HepG2 (cell line): Measurements from ENCODE around the gene SEPTIN2. TPM values are rescaled to one million over a fixed set of nuclear protein-coding genes. Genes with fewer than 3 reads are reported as not detected.
A peak's percentile ranks its signal among the peaks of the same experiment; 100 is the strongest.

ENCODE experiments used
- ATAC-seq: fragments of 200-7000 bp; cut with Tn5 transposase; 3 replicates; pipeline ENCODE4 v1.9.1; 2020; ENCODE audit warnings: mild to moderate bottlenecking, moderate library complexity
- BruUV-seq: library from RNA; stranded (reverse); fragments of 400-500 nt; replicated peaks from 2 replicates; lab custom pipeline; 2021; lab: Mats Ljungman, UMichigan
- CTCF ChIA-PET: fragments of 300-600 bp; formaldehyde crosslinking; extraction: SDS; loops from one replicate; lab custom pipeline; 2021; ENCODE audit warnings: low total read pairs, inconsistent platforms, low intra/inter-chr PET ratio; lab: Yijun Ruan, JAX
- POLR2A ChIA-PET: fragments of 350-600 bp; sonication (Branson Sonifier 250); formaldehyde crosslinking; loops from one replicate; lab custom pipeline; 2020; ENCODE audit warnings: antibody characterized with exemption, inconsistent platforms; lab: Yijun Ruan, JAX
- DNase-seq: peaks from one replicate; pipeline ENCODE4 v3.0.0-alpha.2; 2015; ENCODE audit warnings: low spot score
- FAIRE-seq: peaks from 3 replicates; lab custom pipeline; 2011; peaks lifted over from hg19 to GRCh38; lab: Jason Lieb, UNC
- H2AFZ ChIP-seq: one replicate; pipeline ENCODE4 v1.6.1; 2011; ENCODE audit warnings: low read length, inconsistent platforms
- H3K27ac ChIP-seq: fragments of 300-600 bp; 3 replicates; pipeline ENCODE4 v1.8.0; 2011; ENCODE audit warnings: mixed run types, mild to moderate bottlenecking, mixed read lengths, low read length, inconsistent platforms; ENCODE audit not compliant: insufficient read depth; ENCODE audit errors: extremely low read length
- H3K27me3 ChIP-seq, 2 experiments: fragments of 200-600 bp in 1 of 2; 2 replicates in 1 of 2; 3 replicates in 1 of 2; pipeline versions ENCODE4 v1.6.0 to v1.8.0; 2011; ENCODE audit warnings: low read length in 2 of 2, mild to moderate bottlenecking in 2 of 2, moderate library complexity in 2 of 2, inconsistent platforms in 1 of 2; ENCODE audit not compliant: insufficient read depth in 2 of 2, control insufficient read depth in 1 of 2
- H3K36me3 ChIP-seq, 2 experiments: fragments of 200-600 bp in 1 of 2; replicated peaks in 1 of 2; 2 replicates in 1 of 2; 3 replicates in 1 of 2; pipeline versions ENCODE4 v1.5.1 to v1.8.0; 2011; ENCODE audit warnings: low read length in 2 of 2, inconsistent platforms in 1 of 2; ENCODE audit not compliant: insufficient read depth in 2 of 2, control insufficient read depth in 1 of 2
- H3K4me1 ChIP-seq: 2 replicates; pipeline ENCODE4 v1.5.1; 2012; ENCODE audit warnings: low read length, inconsistent platforms; ENCODE audit not compliant: insufficient read depth
- H3K4me2 ChIP-seq: 2 replicates; pipeline ENCODE4 v1.6.0; 2011; ENCODE audit warnings: low read depth, low read length, inconsistent platforms
- H3K4me3 ChIP-seq, 3 experiments: fragments of 200-600 bp in 1 of 3; sonication (generic), shearing (Covaris generic) in 1 of 3; replicated peaks in 1 of 3; 2 replicates each; pipeline ENCODE4 v1.5.1; 2011 to 2016; ENCODE audit warnings: low read length in 3 of 3, inconsistent platforms in 2 of 3, low read depth in 2 of 3, mild to moderate bottlenecking in 2 of 3, control low read depth in 1 of 3, mixed read lengths in 1 of 3; ENCODE audit not compliant: insufficient read depth in 1 of 3
- H3K79me2 ChIP-seq: one replicate; pipeline ENCODE4 v1.6.1; 2011; ENCODE audit warnings: low read length, inconsistent platforms; ENCODE audit not compliant: insufficient read depth
- H3K9ac ChIP-seq: 2 replicates; pipeline ENCODE4 v1.6.0; 2011; ENCODE audit warnings: mild to moderate bottlenecking, low read depth, low read length, inconsistent platforms; ENCODE audit not compliant: insufficient read depth
- H3K9me3 ChIP-seq: 2 replicates; pipeline ENCODE4 v1.5.1; 2012; ENCODE audit warnings: mild to moderate bottlenecking, low read length
- H4K20me1 ChIP-seq: 2 replicates; pipeline ENCODE4 v1.6.0; 2011; ENCODE audit warnings: inconsistent platforms, mild to moderate bottlenecking, low read length, moderate library complexity; ENCODE audit not compliant: insufficient read depth
- CREM ChIP-seq, 2 experiments: sonication (generic) in 1 of 2; formaldehyde crosslinking in 1 of 2; IDR thresholded peaks; 2 replicates each; pipeline versions ENCODE4 v1.4.0 to v1.6.1; 2016 to 2020; ENCODE audit warnings: antibody characterized with exemption in 1 of 2, mild to moderate bottlenecking in 1 of 2, missing genetic modification reagents in 1 of 2
- CTCF ChIP-seq: sonication (generic); formaldehyde crosslinking; IDR thresholded peaks from 2 replicates; pipeline ENCODE4 v1.5.0; 2020; ENCODE audit warnings: mild to moderate bottlenecking, missing genetic modification reagents, moderate library complexity
- ELF4 ChIP-seq: sonication (generic); formaldehyde crosslinking; IDR thresholded peaks from 2 replicates; pipeline ENCODE4 v1.5.0; 2020; ENCODE audit warnings: missing genetic modification reagents, mild to moderate bottlenecking, moderate library complexity, borderline replicate concordance
- GABPB1 ChIP-seq: IDR thresholded peaks from 2 replicates; pipeline ENCODE4 v1.6.1; 2016; ENCODE audit warnings: mild to moderate bottlenecking, missing genetic modification reagents, moderate library complexity, missing compliant biosample characterization
- KDM1A ChIP-seq: IDR thresholded peaks from 2 replicates; pipeline ENCODE4 v1.6.1; 2016; ENCODE audit warnings: missing compliant biosample characterization
- NRL ChIP-seq: sonication (generic); formaldehyde crosslinking; IDR thresholded peaks from 2 replicates; pipeline ENCODE4 v1.5.0; 2020; ENCODE audit warnings: missing genetic modification reagents, mild to moderate bottlenecking, moderate library complexity, borderline replicate concordance
- PHF5A ChIP-seq: IDR thresholded peaks from one replicate; pipeline ENCODE4 v1.6.1; 2018; ENCODE audit warnings: low read depth, missing genetic modification reagents; ENCODE audit not compliant: unreplicated experiment
- SNAPC2 ChIP-seq: sonication (generic); formaldehyde crosslinking; IDR thresholded peaks from 2 replicates; pipeline ENCODE4 v1.8.1; 2022; ENCODE audit warnings: mild to moderate bottlenecking, missing genetic modification reagents
- STAG1 ChIP-seq: sonication (generic); formaldehyde crosslinking; IDR thresholded peaks from 2 replicates; pipeline ENCODE4 v1.4.0; 2020; ENCODE audit warnings: missing genetic modification reagents
- ZNF18 ChIP-seq: sonication (generic); formaldehyde crosslinking; IDR thresholded peaks from 2 replicates; pipeline ENCODE4 v1.8.0; 2022; ENCODE audit warnings: mild to moderate bottlenecking, missing genetic modification reagents; ENCODE audit not compliant: insufficient replicate concordance
- ZNF292 ChIP-seq: sonication (generic); formaldehyde crosslinking; IDR thresholded peaks from 2 replicates; pipeline ENCODE4 v1.8.1; 2022; ENCODE audit warnings: mild to moderate bottlenecking, low read depth, missing genetic modification reagents, borderline replicate concordance
- ZNF30 ChIP-seq: sonication (generic); formaldehyde crosslinking; IDR thresholded peaks from 2 replicates; pipeline ENCODE4 v1.5.0; 2020; ENCODE audit warnings: mild to moderate bottlenecking, missing genetic modification reagents
- ZNF350 ChIP-seq: sonication (generic); formaldehyde crosslinking; IDR thresholded peaks from 2 replicates; pipeline ENCODE4 v1.4.0; 2020; ENCODE audit warnings: mild to moderate bottlenecking, low read depth, missing genetic modification reagents, borderline replicate concordance
- ZNF446 ChIP-seq: sonication (generic); formaldehyde crosslinking; IDR thresholded peaks from 2 replicates; pipeline ENCODE4 v1.5.0; 2020; ENCODE audit warnings: mild to moderate bottlenecking, missing genetic modification reagents
- ZNF530 ChIP-seq: sonication (generic); formaldehyde crosslinking; IDR thresholded peaks from 2 replicates; pipeline ENCODE4 v1.5.0; 2020; ENCODE audit warnings: low read depth, mild to moderate bottlenecking, missing genetic modification reagents
- ZNF687 ChIP-seq: sonication (generic); formaldehyde crosslinking; IDR thresholded peaks from 2 replicates; pipeline ENCODE4 v1.5.1; 2020; ENCODE audit warnings: mild to moderate bottlenecking, missing genetic modification reagents, moderate library complexity
- ZNF724P ChIP-seq: sonication (generic); formaldehyde crosslinking; IDR thresholded peaks from 2 replicates; pipeline ENCODE4 v1.8.0; 2022; ENCODE audit warnings: missing genetic modification reagents, borderline replicate concordance
- ZNF773 ChIP-seq: sonication (generic); formaldehyde crosslinking; IDR thresholded peaks from 2 replicates; pipeline ENCODE4 v1.4.0; 2020; ENCODE audit warnings: missing genetic modification reagents, borderline replicate concordance
- WGBS: methylation state at CpG from one replicate; pipeline ENCODE4 v1.1.6; 2017; ENCODE audit warnings: low lambda C conversion rate; 5-methylcytosine and 5-hydroxymethylcytosine counted together
- in situ Hi-C: cut with HindIII; loops from 2 replicates; pipeline ENCODE4 v1.10.0; 2017; ENCODE audit warnings: low pct_unique_long_range_greater_than_20kb; ENCODE audit not compliant: extremely low pct_ligation_motif_present
- intact Hi-C: fragments of 100-400 bp; cut with micrococcal nuclease; formaldehyde crosslinking; loops from one replicate; pipeline ENCODE4 v1.10.0; 2022; ENCODE audit not compliant: unreplicated experiment
- polyA plus RNA-seq, 8 experiments: library from polyadenylated mRNA; depleted of rRNA in 3 of 8; stranded (reverse) in 7 of 8; unstranded in 1 of 8; fragments of >200 nt; fragmentation: Illumina TruSeq in 4 of 8; extraction: Trizol in 4 of 8; gene quantifications; 2 replicates each; pipeline versions ENCODE4 v1.2.1 to v1.2.3, GENCODE V29; 2011 to 2016; ENCODE audit warnings: low read depth in 4 of 8, missing spikeins in 1 of 8, mixed read lengths in 1 of 8; ENCODE audit not compliant: insufficient read depth in 1 of 8
- total RNA-seq, 5 experiments: library from RNA; depleted of rRNA; stranded (reverse); fragments of >200 nt; fragmentation: Illumina TruSeq; extraction: Trizol; gene quantifications; 2 replicates each; pipeline ENCODE4 v1.2.3, GENCODE V29; 2016; ENCODE audit warnings: low read depth in 1 of 5

The SEPTIN2 gene
- total and polyA plus RNA-seq, 2 of the 13 experiments (the other 11 are each of a cell fraction or from before 2014, with no cell fraction given): 493 to 733 TPM

- no peak for FAIRE-seq
- no peak overlapping the region for H3K27ac ChIP-seq
- peak; percentile 25; the same call in 2 of the 3 replicates for ATAC-seq
- TF ChIP-seq ZNF446 (CRISPR knock-in tag): no peak
- peak; percentile 29; the same call in 1 of the 2 replicates for TF ChIP-seq ZNF687 (CRISPR knock-in tag)
- no peak for TF ChIP-seq ZNF350 (CRISPR knock-in tag)
- no peak for TF ChIP-seq ZNF30 (CRISPR knock-in tag)
- no peak for TF ChIP-seq ZNF292 (CRISPR knock-in tag)
- TF ChIP-seq ZNF773 (CRISPR knock-in tag): no peak
- TF ChIP-seq NRL (CRISPR knock-in tag): no peak
- no peak for TF ChIP-seq ZNF530 (CRISPR knock-in tag)
- TF ChIP-seq ZNF18 (CRISPR knock-in tag): no peak
- TF ChIP-seq SNAPC2: no peak
- no peak for TF ChIP-seq PHF5A (CRISPR knock-in tag)
- no peak for TF ChIP-seq ZNF724P
- TF ChIP-seq ELF4: no peak
- peak; percentile 47 for TF ChIP-seq CTCF (CRISPR knock-in tag)
- TF ChIP-seq CREM (IDR thresholded peaks at IDR 0.05): no peak
- TF ChIP-seq CREM (CRISPR knock-in tag; IDR thresholded peaks at IDR 0.05): no peak
- TF ChIP-seq KDM1A (CRISPR knock-in tag): no peak
- TF ChIP-seq GABPB1 (CRISPR knock-in tag): no peak
- TF ChIP-seq STAG1 (CRISPR knock-in tag): peak; percentile 19; the same call in 1 of the 2 replicates
Measured at GRCh38 chr2:241300000-241300399, 15.7 kb upstream of the SEPTIN2 start.

More at GRCh38 chr2:241300000-241300399, 15.7 kb upstream of the SEPTIN2 start:
- 89% methylated on average over 12 of the region's 12 CpGs for WGBS
- POLR2A ChIA-PET: interaction anchor here (4.8 kb wide), 1 partner anchor 14 kb away, joined by 34 read pairs; the partner anchor contains the start of genes HDLBP and SEPTIN2
- Histone ChIP-seq H2AFZ (no peak overlapping the region), H3K79me2 (peaks cover 93% of the 10 kb centered on the region), H3K36me3 (peaks cover 3 to 15% of the 10 kb centered on the region in 2 experiments; a peak in 3 of 5 replicates), H3K9me3 (no peaks in the 10 kb centered on the region), H3K27me3 (no peaks in the 10 kb centered on the region), H3K9ac (no peak overlapping the region), H3K4me3 (no peak overlapping the region), H3K4me1 (peaks cover 53% of the 10 kb centered on the region), H3K4me2 (no peak overlapping the region), H4K20me1 (peaks cover 57% of the 10 kb centered on the region)
- CTCF ChIA-PET: no interaction called here
- intact Hi-C loops: loop anchor here (5.0 kb wide), 1 partner anchor 288 kb away; no protein-coding TSS in a partner anchor
- in situ Hi-C loops: no loop called here
- no peak for DNase-seq
- no TSS peak for BruUV-seq
